ENCODE results near the gene GSN. TPM values are rescaled to one million over a fixed set of nuclear protein-coding genes. Genes with fewer than 3 reads are reported as not detected.

The GSN gene
- total and polyA plus RNA-seq, 9 donors, result 269 to 422 (median 313) TPM

DNA sequence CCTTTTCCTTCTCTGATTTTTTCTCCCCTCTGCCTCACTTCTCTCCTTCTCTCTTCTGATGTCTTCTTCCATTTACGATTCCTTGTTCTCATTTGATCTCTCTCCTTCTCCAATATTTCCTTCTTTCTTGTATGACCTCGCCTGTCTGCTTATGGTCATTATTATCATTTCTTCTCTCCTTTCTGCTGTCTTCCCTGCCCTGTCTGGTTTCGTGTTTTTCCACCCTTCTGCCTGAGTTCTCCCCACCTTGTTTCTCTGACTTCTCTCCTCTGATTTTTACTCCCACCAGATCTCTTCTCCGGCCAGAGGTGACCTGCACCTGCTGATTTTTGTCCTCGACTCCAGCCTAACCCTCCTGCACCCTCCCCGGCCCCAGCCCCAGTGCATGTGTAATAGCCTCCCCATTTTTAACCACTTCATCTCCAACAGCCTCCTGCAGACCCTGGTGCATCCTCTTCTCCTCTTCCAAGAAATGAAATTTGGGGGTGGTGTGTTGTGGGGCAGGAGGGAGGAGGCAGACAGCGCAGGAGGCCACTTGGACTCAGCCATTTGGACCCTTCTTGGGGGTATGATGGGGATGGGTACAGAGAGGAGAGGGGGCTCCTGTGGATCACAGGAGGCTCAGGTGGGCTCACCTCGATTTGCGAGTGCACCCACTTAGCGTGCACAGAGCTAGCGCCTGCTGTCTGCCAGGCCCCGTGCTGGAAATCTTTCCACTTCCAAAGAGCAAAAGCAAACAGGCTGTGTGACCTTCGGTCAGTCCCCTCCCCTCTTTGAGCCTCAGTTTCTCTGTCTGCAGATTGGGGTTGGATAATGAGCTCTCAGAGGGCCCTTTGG is 32.5 kb downstream of the GSN start:
- Histone ChIP-seq H3K36me3 (ENCODE audit: control insufficient read depth, insufficient read depth, low read length) (peaks cover 43% of the 10 kb centered on the region), H3K27ac (ENCODE audit: low read length) (no peak overlapping the region), H3K9me3 (replicated peaks; ENCODE audit: control insufficient read depth, low read depth, low read length) (no peaks in the 10 kb centered on the region), H3K4me1 (ENCODE audit: control insufficient read depth, insufficient read depth, low read length) (peaks cover 55% of the 10 kb centered on the region), H3K4me3 (ENCODE audit: low read length) (peak overlapping the region; percentile 49), H3K27me3 (ENCODE audit: control insufficient read depth, insufficient read depth, low read length) (no peaks in the 10 kb centered on the region)
- 22% methylated on average over 6 of the region's 13 CpGs for WGBS (ENCODE audit: insufficient coverage)
- no peak for DNase-seq

DNA sequence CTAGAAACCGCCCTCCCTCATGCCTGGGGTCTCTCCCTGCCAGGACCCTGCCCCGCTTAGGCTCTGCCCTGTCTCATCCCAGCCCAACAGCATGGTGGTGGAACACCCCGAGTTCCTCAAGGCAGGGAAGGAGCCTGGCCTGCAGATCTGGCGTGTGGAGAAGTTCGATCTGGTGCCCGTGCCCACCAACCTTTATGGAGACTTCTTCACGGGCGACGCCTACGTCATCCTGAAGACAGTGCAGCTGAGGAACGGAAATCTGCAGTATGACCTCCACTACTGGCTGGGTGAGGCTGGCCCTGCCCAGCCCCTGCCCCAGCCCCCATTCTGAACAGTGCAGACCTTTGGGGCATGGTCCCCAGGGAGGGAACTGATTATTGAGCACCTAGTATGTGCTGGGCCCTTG is 33.9 kb downstream of the GSN start:
- H3K4me1 ChIP-seq (ENCODE audit: control insufficient read depth, insufficient read depth, low read length), result peaks cover 50% of the 10 kb centered on the region
- H3K27ac ChIP-seq (ENCODE audit: low read length), result no peak overlapping the region
- 90% methylated on average over 10 of the region's 11 CpGs for WGBS (ENCODE audit: insufficient coverage)
- H3K4me3 ChIP-seq (ENCODE audit: low read length), result no peak overlapping the region
- no peaks in the 10 kb centered on the region for H3K27me3 ChIP-seq (ENCODE audit: control insufficient read depth, insufficient read depth, low read length)
- no peak for DNase-seq
- peaks cover 46% of the 10 kb centered on the region for H3K36me3 ChIP-seq (ENCODE audit: control insufficient read depth, insufficient read depth, low read length)
- H3K9me3 ChIP-seq (replicated peaks; ENCODE audit: control insufficient read depth, low read depth, low read length), result no peaks in the 10 kb centered on the region

DNA sequence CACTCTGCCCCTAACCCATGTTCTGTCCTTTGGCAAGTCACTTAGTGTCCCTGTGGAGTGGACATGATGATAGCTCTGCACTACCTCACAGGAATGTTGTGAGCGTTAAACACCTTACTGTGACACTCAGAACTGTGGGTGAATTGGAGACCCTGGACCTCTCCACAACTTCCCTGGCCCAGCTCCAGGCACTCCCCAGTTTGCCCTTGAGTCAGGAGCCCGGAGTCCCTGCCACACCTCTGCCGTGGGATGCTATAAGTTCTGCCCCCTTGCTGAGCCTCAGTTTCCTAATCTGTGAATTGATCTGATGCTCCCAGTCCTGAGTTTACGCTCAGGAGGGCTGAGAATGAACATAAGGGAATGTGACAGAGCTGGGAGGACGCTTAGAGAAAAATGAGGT is 34.4 kb downstream of the GSN start:
- H3K9me3 ChIP-seq (replicated peaks; ENCODE audit: control insufficient read depth, low read depth, low read length), result no peaks in the 10 kb centered on the region
- peaks cover 48% of the 10 kb centered on the region for H3K36me3 ChIP-seq (ENCODE audit: control insufficient read depth, insufficient read depth, low read length)
- H3K4me3 ChIP-seq (ENCODE audit: low read length), result no peak overlapping the region
- no peak for DNase-seq
- H3K4me1 ChIP-seq (ENCODE audit: control insufficient read depth, insufficient read depth, low read length), result peaks cover 49% of the 10 kb centered on the region
- H3K27me3 ChIP-seq (ENCODE audit: control insufficient read depth, insufficient read depth, low read length), result no peaks in the 10 kb centered on the region
- 84% methylated on average over 4 of the region's 5 CpGs for WGBS (ENCODE audit: insufficient coverage)
- no peak overlapping the region for H3K27ac ChIP-seq (ENCODE audit: low read length)

DNA sequence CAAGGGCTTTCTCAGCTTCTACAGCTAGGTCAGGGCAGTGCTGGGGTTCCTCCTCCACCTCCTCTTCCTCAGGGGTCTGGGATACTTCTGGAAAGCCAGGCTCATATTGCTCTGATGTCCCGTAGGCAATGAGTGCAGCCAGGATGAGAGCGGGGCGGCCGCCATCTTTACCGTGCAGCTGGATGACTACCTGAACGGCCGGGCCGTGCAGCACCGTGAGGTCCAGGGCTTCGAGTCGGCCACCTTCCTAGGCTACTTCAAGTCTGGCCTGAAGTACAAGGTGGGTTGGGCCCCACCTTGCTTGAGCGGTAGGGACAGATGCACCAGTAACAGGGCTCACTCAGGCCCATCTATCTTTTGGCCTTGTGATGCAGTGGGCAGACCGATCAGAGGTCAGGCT is 34.8 kb downstream of the GSN start:
- Histone ChIP-seq H3K27ac (ENCODE audit: low read length) (no peak overlapping the region), H3K36me3 (ENCODE audit: control insufficient read depth, insufficient read depth, low read length) (peaks cover 53% of the 10 kb centered on the region)
- WGBS (ENCODE audit: insufficient coverage), result 90% methylated on average over 12 of the region's 13 CpGs

DNA sequence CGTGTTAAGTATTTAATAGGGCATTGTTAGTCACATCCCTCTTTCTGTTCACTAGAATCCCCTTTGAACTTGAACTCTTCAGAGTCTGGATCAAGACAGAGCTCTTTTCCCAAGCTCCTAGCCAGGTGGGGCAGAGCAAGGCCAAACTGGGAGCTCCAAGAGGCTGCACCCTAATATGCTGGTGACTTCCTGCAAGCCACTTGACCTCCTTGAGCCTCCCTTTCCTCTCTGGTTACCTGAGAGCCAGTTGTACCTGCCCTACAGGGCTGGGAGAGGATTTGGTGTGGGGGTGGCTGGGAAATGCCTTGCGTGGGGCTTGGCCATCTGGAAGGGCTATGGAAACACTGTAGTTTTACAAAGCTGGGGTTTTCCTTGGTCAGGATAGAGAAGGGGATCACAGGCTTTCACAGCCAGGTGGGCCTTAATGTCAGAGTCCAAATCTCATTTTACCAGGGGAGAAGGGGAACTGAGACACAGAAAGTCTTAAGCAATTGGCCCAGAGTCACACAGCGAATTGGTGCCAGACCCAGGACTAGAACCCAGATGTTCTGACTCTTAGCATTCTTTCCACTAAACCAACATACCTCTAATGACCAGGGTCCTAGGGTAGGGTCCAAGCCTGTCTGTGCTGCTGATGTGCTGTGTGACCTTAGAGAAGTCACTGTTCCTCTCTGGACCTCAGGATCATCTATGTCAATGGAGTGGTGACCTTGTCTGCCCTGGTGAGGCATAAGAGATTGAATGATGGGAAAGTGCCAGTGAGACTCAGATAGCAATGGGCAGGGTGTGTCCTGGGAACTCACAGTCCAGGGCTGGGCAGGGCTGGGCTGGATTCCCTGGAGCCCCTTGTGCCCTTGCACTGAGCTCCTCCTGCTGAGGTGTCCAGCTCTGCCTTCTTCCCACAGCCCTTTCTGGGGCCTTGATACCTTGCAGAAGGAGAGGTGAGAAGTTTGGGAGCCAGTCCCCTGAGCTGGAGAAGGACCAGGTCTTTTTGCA is 35.8 kb downstream of the GSN start:
- Histone ChIP-seq H3K4me3 (ENCODE audit: low read length) (no peak overlapping the region), H3K27ac (ENCODE audit: low read length) (no peak overlapping the region)

More for the DNA sequence above, 34.8 kb downstream of the GSN start:
- DNase-seq, result no peak
- H3K4me1 ChIP-seq (ENCODE audit: control insufficient read depth, insufficient read depth, low read length), result peaks cover 49% of the 10 kb centered on the region
- no peaks in the 10 kb centered on the region for H3K27me3 ChIP-seq (ENCODE audit: control insufficient read depth, insufficient read depth, low read length)
- no peaks in the 10 kb centered on the region for H3K9me3 ChIP-seq (replicated peaks; ENCODE audit: control insufficient read depth, low read depth, low read length)
- no peak overlapping the region for H3K4me3 ChIP-seq (ENCODE audit: low read length)

DNA sequence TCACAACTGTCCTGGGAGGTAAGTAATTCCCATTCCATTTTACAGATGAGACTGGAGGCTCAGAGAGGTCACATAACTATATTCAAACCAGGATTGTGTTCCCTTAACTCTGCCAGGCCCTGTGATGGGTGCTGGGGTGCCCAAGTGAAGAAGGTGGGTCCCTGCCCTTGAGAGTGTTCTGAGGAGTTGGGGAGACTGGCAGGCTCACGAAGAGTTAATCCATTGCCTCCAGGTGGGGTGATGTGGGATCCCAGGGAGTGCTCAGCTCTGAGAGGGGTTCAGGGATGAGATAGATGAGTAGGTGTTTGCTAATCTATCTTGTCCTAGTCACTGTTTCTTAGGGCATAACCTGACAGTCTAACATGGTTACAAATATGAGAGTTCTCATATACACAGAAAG is 36.7 kb downstream of the GSN start:
- no peak overlapping the region for H3K4me3 ChIP-seq (ENCODE audit: low read length)

More for the DNA sequence above, 35.8 kb downstream of the GSN start:
- no peaks in the 10 kb centered on the region for H3K27me3 ChIP-seq (ENCODE audit: control insufficient read depth, insufficient read depth, low read length)
- no peak for DNase-seq
- H3K4me1 ChIP-seq (ENCODE audit: control insufficient read depth, insufficient read depth, low read length), result peaks cover 39% of the 10 kb centered on the region
- WGBS (ENCODE audit: insufficient coverage), result 100% methylated on average over 1 of the region's 3 CpGs
- H3K36me3 ChIP-seq (ENCODE audit: control insufficient read depth, insufficient read depth, low read length), result peaks cover 61% of the 10 kb centered on the region
- no peaks in the 10 kb centered on the region for H3K9me3 ChIP-seq (replicated peaks; ENCODE audit: control insufficient read depth, low read depth, low read length)

DNA sequence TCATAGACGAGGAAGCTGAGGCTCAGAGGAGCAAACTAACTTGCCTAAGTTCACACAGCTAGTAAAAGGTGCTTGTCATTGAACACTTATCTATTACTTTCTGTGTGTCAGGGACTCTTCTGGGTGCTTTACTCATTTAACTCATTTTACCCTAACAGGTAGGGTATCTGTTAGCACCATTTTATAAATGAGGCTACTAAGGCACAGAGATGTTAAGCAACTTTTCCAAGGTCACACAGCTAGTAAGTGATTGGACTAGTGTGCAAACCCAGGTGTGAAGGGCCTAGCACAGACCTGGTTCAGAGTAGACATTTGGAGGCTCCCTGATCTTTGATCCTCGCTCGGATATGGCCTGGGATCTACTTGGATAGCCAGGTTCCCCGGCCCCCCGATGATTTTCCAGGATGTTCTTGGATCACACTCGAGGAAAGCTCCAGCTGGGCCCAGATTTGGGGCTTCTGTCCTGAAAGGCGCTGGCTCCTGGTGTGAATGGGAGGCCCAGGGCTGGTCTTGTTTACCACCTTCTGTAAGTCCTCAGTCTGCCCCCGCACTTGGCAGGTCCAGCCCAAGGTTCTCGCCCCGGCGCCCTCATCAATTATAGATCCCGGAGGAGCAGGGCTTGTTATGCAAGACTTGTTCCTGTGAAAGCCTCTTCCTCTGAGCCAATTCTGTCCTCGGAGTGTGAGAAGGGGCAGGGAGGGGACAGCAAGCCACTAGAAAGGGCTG is 37.5 kb downstream of the GSN start:
- WGBS (ENCODE audit: insufficient coverage), result 32% methylated on average over 5 of the region's 13 CpGs
- no peaks in the 10 kb centered on the region for H3K9me3 ChIP-seq (replicated peaks; ENCODE audit: control insufficient read depth, low read depth, low read length)
- H3K27me3 ChIP-seq (ENCODE audit: control insufficient read depth, insufficient read depth, low read length), result no peaks in the 10 kb centered on the region
- H3K4me3 ChIP-seq (ENCODE audit: low read length), result no peak overlapping the region
- peak; percentile 71 for DNase-seq
- peak overlapping the region; percentile 42 for H3K27ac ChIP-seq (ENCODE audit: low read length)
- H3K36me3 ChIP-seq (ENCODE audit: control insufficient read depth, insufficient read depth, low read length), result peaks cover 75% of the 10 kb centered on the region
- peaks cover 29% of the 10 kb centered on the region for H3K4me1 ChIP-seq (ENCODE audit: control insufficient read depth, insufficient read depth, low read length)

More for the DNA sequence above, 36.7 kb downstream of the GSN start:
- Histone ChIP-seq H3K4me1 (ENCODE audit: control insufficient read depth, insufficient read depth, low read length) (peaks cover 32% of the 10 kb centered on the region), H3K27me3 (ENCODE audit: control insufficient read depth, insufficient read depth, low read length) (no peaks in the 10 kb centered on the region), H3K36me3 (ENCODE audit: control insufficient read depth, insufficient read depth, low read length) (peaks cover 71% of the 10 kb centered on the region), H3K9me3 (replicated peaks; ENCODE audit: control insufficient read depth, low read depth, low read length) (no peaks in the 10 kb centered on the region), H3K27ac (ENCODE audit: low read length) (no peak overlapping the region)
- DNase-seq, result no peak
- WGBS (ENCODE audit: insufficient coverage), result 60% methylated on average over 1 of the region's 1 CpG

DNA sequence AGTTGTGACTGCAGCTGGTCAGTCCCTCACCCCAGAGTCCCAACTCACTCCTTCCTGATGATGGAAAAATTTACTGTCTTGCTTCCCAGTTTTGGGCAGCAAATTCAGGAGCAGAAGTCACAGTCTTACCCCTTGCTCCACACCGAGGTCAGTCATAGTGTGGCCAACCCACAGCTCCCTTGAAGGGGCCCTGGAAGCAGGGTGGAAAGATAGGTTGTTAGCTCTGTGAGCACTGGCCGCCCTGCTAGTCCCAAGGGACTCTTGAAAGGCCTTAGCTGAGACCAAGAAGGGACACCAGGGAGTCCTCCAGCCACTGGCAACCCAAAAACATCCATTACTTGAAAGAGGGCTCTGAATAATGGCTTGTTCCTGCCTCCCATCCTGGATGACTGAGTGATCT is 40.0 kb downstream of the GSN start:
- peaks cover 86% of the 10 kb centered on the region for H3K36me3 ChIP-seq (ENCODE audit: control insufficient read depth, insufficient read depth, low read length)
- H3K4me1 ChIP-seq (ENCODE audit: control insufficient read depth, insufficient read depth, low read length), result peaks cover 15% of the 10 kb centered on the region
- H3K27me3 ChIP-seq (ENCODE audit: control insufficient read depth, insufficient read depth, low read length), result no peaks in the 10 kb centered on the region
- 67% methylated on average over 1 of the region's 2 CpGs for WGBS (ENCODE audit: insufficient coverage)
- H3K9me3 ChIP-seq (replicated peaks; ENCODE audit: control insufficient read depth, low read depth, low read length), result no peaks in the 10 kb centered on the region
- no peak overlapping the region for H3K27ac ChIP-seq (ENCODE audit: low read length)
- H3K4me3 ChIP-seq (ENCODE audit: low read length), result no peak overlapping the region
- DNase-seq, result no peak

DNA sequence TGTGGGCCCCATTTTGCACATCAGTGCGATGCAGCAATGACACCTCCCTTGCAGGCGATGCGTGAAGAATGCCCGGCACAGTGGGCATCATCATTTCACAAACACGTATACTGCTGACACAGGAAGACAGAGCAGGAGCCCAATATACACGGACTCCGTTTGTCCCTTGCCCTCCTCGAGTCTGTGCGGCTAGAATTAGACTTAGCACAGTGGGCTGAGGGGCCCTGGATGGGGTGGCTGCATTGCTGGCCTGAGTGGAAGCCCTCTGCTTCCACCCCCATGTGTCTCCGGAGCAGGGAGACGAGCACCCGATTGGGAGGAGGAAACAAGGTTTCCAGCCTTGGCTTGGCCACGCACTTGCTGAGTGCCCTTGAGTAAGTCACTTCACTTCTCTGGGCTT is 40.8 kb downstream of the GSN start:
- Histone ChIP-seq H3K4me3 (ENCODE audit: low read length) (no peak overlapping the region), H3K4me1 (ENCODE audit: control insufficient read depth, insufficient read depth, low read length) (peaks cover 15% of the 10 kb centered on the region), H3K36me3 (ENCODE audit: control insufficient read depth, insufficient read depth, low read length) (peaks cover 86% of the 10 kb centered on the region), H3K27ac (ENCODE audit: low read length) (no peak overlapping the region), H3K27me3 (ENCODE audit: control insufficient read depth, insufficient read depth, low read length) (no peaks in the 10 kb centered on the region), H3K9me3 (replicated peaks; ENCODE audit: control insufficient read depth, low read depth, low read length) (no peaks in the 10 kb centered on the region)
- no peak for DNase-seq
- 80% methylated on average over 12 of the region's 13 CpGs for WGBS (ENCODE audit: insufficient coverage)
